Measurements from ENCODE around the gene MELTF. TPM values are rescaled to one million over a fixed set of nuclear protein-coding genes. Genes with fewer than 3 reads are reported as not detected.

MELTF gene
- total RNA-seq, 2 experiments from 2014 or later, result 9.6 to 14.6 TPM

DNA sequence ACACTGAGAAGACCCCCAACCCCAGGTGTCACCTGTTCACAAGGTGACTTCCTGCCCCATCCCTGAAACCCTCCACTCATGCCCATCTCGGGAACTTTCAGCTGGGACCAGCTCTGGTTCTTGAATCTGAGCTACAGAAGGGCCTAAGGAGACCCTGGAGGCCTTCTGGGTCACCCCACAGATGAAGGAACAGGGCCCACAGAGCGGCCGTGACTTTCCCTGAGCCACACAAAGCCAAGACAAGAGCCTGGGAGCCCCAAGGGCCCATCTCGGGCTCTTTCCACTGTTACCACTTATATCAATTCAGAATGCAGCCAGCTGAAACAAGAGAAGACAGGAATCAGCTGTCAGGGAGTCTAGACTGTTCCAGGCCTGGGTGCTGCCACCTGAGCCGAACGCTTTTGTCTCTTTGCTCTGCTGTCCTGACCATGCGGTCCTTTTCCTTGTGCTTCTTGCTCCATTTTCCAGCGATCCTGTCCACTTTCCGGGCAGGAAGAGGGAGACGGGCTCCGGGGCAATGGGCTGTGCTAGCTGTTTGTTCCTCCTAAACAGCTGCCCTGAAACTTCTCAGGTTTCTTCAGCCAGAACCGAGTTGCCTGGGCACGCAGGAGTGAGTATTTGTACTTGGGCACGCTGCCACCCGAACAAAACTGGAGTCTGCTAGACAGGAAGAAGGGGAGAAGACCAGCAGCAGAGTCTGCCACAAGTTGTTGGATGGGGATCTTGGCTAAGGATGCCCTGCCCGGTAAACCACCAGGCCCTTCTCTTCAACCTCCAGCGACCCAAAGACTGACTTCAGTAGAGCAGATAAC, 33.0 kb downstream of the MELTF start:
- CTCF ChIA-PET (ENCODE audit: unreplicated experiment), result no interaction called here
- POLR2A ChIA-PET, result interaction anchor here (0.5 kb wide), 1 partner anchor 531 kb away, joined by 5 read pairs; no protein-coding TSS in a partner anchor
- intact Hi-C loops (cut with micrococcal nuclease; ENCODE audit: unreplicated experiment), result no loop called here

DNA sequence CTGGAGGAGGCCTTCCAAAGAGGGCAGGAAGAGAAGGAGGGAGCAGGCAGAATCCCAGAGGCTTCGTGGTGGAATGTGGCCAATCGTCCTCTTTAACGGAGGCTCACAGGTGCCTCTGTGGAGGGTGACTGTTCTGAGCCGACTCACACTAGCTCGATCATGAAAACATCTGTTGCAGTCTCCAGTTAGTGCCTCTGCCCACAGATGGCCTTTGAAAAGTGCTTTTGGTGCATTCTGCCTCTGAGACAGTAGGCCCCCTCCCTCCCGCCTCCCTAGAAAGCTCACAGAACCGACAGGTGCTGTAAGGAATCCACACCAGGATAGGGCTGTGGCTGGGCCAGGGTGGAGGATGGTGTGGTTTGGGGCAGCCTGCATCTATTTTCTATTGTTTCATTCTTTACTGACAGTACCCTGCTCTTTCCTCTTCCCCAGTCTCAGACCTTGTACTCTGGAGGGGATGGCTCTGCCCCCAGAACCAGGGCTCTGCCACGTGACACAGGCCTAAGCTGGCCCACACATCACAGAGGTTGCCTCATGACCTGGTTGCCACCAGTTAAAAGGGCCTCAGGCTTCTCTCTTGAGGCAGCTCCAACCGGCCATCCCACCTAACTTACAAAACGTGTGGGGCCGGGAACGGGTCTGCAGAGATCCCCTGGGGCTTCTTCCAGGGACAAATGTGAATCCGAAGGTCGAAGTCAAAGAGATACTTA, 33.8 kb downstream of the MELTF start:
- ChIA-PET POLR2A (no interaction called here), CTCF (ENCODE audit: unreplicated experiment) (interaction anchor here (0.6 kb wide), 1 partner anchor 743 kb away, joined by 3 read pairs; no protein-coding TSS in a partner anchor)
- BruUV-seq (replicated peaks), result no TSS peak
- no peak overlapping the region for H2AFZ ChIP-seq (ENCODE audit: low read length)
- H3K9me3 ChIP-seq (ENCODE audit: low read length), result no peaks in the 10 kb centered on the region
- no peak overlapping the region for H3K4me2 ChIP-seq (ENCODE audit: low read length)
- no peaks in the 10 kb centered on the region for H4K20me1 ChIP-seq (ENCODE audit: insufficient read depth, low read length)
- no peak for DNase-seq (ENCODE audit: low spot score)
- H3K4me1 ChIP-seq (ENCODE audit: insufficient read depth, low read length, poor library complexity, severe bottlenecking), result no peaks in the 10 kb centered on the region
- intact Hi-C loops (cut with micrococcal nuclease; ENCODE audit: unreplicated experiment), result no loop called here
- TF ChIP-seq EZH2phosphoT487 (IDR thresholded peaks at IDR 0.05; ENCODE audit: borderline replicate concordance, low read depth, low read length), result no peak
- TF ChIP-seq, protein P1, sequence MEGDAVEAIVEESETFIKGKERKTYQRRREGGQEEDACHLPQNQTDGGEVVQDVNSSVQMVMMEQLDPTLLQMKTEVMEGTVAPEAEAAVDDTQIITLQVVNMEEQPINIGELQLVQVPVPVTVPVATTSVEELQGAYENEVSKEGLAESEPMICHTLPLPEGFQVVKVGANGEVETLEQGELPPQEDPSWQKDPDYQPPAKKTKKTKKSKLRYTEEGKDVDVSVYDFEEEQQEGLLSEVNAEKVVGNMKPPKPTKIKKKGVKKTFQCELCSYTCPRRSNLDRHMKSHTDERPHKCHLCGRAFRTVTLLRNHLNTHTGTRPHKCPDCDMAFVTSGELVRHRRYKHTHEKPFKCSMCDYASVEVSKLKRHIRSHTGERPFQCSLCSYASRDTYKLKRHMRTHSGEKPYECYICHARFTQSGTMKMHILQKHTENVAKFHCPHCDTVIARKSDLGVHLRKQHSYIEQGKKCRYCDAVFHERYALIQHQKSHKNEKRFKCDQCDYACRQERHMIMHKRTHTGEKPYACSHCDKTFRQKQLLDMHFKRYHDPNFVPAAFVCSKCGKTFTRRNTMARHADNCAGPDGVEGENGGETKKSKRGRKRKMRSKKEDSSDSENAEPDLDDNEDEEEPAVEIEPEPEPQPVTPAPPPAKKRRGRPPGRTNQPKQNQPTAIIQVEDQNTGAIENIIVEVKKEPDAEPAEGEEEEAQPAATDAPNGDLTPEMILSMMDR (conservative IDR thresholded peaks at IDR 0.05; ENCODE audit: low read length), result no peak
- H3K79me2 ChIP-seq (ENCODE audit: insufficient read depth, low read depth, low read length), result no peaks in the 10 kb centered on the region
- H3K36me3 ChIP-seq (ENCODE audit: insufficient read depth, low read length), result no peaks in the 10 kb centered on the region
- no peak overlapping the region for H3K4me3 ChIP-seq (ENCODE audit: low read depth, low read length, poor library complexity, severe bottlenecking)
- no peak overlapping the region for H3K27ac ChIP-seq (ENCODE audit: low read depth, low read length, poor library complexity, severe bottlenecking)
- no peaks in the 10 kb centered on the region for H3K9me2 ChIP-seq (ENCODE audit: insufficient read depth, low read length)

More for the DNA sequence above, 33.0 kb downstream of the MELTF start:
- Histone ChIP-seq H3K27ac (ENCODE audit: low read depth, low read length, poor library complexity, severe bottlenecking) (no peak overlapping the region), H3K4me1 (ENCODE audit: insufficient read depth, low read length, poor library complexity, severe bottlenecking) (peaks cover 2% of the 10 kb centered on the region), H4K20me1 (ENCODE audit: insufficient read depth, low read length) (no peaks in the 10 kb centered on the region), H2AFZ (ENCODE audit: low read length) (no peak overlapping the region), H3K4me2 (ENCODE audit: low read length) (no peak overlapping the region), H3K4me3 (ENCODE audit: low read depth, low read length, poor library complexity, severe bottlenecking) (no peak overlapping the region), H3K9me2 (ENCODE audit: insufficient read depth, low read length) (no peaks in the 10 kb centered on the region), H3K9me3 (ENCODE audit: low read length) (no peaks in the 10 kb centered on the region), H3K36me3 (ENCODE audit: insufficient read depth, low read length) (no peaks in the 10 kb centered on the region), H3K79me2 (ENCODE audit: insufficient read depth, low read depth, low read length) (no peaks in the 10 kb centered on the region)
- no peak for DNase-seq (ENCODE audit: low spot score)
- no TSS peak for BruUV-seq (replicated peaks)
- TF ChIP-seq EZH2phosphoT487 (IDR thresholded peaks at IDR 0.05; ENCODE audit: borderline replicate concordance, low read depth, low read length), result no peak
- TF ChIP-seq, protein P1 (conservative IDR thresholded peaks at IDR 0.05; ENCODE audit: low read length), result no peak

Data from OCI-LY7 (cell line).